Left cardiac atrium (tissue), 4 donors: ENCODE results near the gene HLX. TPM values are rescaled to one million over a fixed set of nuclear protein-coding genes. Genes with fewer than 3 reads are reported as not detected.

ENCODE experiments used
- ATAC-seq, 2 donors: fragments of 200-7000 bp; cut with Tn5 transposase; one replicate each; pipeline ENCODE4 v1.9.1; 2020; ENCODE audit warnings: mild to moderate bottlenecking in 2 of 2, moderate library complexity in 2 of 2
- DNase-seq: peaks from one replicate; pipeline ENCODE4 v3.0.0-alpha.2; 2020
- intact Hi-C, 2 donors: fragments of 100-400 bp; cut with DNase I; formaldehyde crosslinking; loops; one replicate each; pipeline versions ENCODE4 v1.14.1 to v1.15.1; 2022 to 2023
- total RNA-seq, 2 donors: library from RNA; stranded (reverse); fragmentation: NEBNext Ultra II Directional; extraction: Animal tissue kit (Norgen Biotek cat#: 25700); gene quantifications; one replicate each; pipeline ENCODE4 v1.2.1, GENCODE V29; 2021
- donor health status: DM: no; HTN: yes; CAD: no.
- donor health status: DM: no; HTN: yes; CAD: no; lungs with severe emphysema.
- donor health status: DM: yes; HTN: yes; CAD: no.
- donor health status: Dilated cardiomyopathy.

HLX gene
- total RNA-seq, 2 donors from 2014 or later: 4.5 to 10.7 TPM

DNA sequence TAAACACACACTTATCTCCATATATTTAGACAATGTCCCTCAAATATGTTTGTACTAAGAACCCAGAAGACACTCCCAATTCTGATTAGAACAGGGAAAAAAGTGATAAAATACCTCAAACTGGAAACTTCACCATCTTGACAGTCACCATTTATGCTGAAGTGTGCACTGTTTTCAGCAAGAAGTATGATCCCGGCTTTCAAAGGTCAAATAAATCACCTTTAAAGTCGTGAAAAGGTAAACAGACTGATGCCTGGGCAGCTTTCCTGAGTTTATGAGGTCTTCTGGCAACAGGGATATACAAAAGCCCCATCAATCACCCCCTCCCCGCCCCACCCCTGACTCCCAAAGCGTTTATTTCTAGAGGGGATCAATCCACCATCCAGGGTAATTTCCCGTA is 37.9 kb downstream of the HLX start:
- intact Hi-C loops: no loop called here
- no peak for ATAC-seq
- no peak for DNase-seq

DNA sequence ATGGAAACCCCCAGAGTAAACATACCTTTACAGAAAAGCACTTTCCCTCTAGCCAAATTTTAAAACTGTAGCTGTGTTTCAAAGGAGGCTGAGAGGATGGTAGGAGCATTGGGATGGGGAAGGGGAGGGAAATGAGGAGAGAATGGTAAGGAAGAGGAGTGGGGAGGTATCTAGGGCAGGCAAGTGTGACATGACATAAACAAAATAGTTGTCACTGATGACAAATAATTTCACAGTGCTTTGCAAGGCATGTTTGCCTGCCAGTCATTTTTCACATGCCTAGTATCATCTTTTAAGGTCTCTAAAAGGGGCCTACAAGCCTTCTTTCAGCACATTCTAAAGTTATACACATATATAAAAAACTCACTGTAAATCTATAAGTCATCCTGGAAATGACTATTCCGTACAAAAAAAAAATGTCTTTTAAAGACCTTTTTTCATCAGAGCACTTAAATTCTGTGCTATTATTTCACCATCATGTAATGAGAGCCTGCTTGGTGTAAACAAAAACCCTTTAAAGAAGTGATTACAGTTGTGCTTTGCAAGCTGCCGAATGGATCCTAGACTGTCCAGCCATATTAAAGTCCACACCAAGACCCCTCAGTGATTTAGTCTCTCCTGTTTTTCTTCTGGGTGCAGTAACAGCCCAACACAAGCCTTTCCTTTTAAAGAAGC is 38.4 kb downstream of the HLX start:
- intact Hi-C loops: no loop called here
- DNase-seq (no peak), ATAC-seq (no peak)

GRCh38 chr1:220918285-220918951 is 39.2 kb downstream of the HLX start:
- intact Hi-C loops: no loop called here
- DNase-seq (no peak), ATAC-seq (no peak)

DNA sequence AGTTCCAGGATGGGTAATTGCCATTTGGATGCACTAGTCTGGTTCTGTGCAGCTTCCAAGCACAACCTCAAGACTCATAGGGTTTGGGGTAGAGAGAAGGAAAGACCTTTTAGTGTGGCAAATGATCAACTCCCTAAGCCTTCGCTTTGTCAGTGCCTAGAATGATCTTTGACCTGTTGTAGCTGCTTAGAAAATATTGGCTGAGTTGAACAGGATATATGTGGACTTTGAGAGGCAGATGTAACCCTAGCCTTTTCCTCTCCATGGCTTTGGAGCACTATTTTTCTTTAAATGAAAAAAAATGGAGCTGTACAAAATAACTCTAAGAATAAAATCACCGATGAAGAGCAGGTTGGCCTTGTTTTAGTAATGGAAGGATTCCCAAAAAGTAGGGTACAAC is 41.7 kb downstream of the HLX start:
- intact Hi-C loops: no loop called here
- DNase-seq (no peak), ATAC-seq (no peak)

DNA sequence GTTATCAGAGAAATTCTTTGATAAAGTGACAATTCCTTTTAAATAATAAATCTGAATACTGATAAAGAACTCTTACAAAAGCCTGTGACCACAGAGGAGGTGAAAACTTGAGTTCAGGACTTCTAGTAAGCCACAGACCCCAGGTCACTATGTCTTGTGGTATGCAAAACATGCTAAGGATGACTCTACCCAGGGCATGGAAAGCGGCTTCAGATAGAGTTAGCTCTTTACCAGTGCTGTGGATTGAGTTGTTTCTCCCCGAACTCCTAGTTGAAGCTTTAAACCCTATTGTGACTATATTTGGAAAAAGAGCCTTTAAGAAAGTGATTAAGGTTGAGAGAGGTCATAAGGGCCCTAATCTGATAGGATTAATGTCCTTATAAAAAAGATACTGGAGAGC is 42.3 kb downstream of the HLX start:
- intact Hi-C loops: no loop called here
- no peak for DNase-seq
- no peak for ATAC-seq

DNA sequence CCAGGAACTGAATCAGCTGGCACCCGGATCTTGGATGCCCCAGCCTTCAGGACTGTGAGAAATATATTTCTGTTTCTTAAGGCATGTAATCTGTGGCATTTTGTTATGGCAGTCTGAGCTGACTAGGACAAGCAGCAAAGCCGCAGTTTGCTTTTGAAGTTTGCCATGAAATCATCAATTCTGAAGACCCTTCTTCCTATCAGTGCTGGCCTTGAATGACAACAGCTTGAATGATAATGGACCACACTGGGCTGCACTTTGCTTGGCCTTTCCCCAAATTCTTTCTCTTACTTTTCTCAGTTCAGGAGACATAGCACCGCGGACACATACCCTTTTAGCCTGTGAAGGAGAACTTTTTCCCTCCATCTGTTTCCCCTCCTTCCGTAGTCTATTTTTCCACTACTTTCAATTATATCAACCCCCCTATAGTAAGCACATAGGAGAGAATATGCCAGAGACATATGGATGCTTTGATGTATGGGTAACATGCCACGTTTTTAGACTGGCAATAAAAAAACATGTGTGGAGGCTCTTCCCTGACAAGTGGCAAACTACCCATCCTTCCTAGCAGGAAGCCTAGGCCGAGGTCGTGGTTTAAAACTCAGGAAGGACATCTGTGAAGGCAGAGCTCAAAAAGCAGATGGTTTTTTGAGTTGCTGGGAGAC is 42.9 kb downstream of the HLX start:
- intact Hi-C loops: no loop called here
- DNase-seq (no peak), ATAC-seq (no peak)

- no peak for DNase-seq
- intact Hi-C loops: no loop called here
- ATAC-seq: no peak
Measured at GRCh38 chr1:220922951-220923350, 43.7 kb downstream of the HLX start.

DNA sequence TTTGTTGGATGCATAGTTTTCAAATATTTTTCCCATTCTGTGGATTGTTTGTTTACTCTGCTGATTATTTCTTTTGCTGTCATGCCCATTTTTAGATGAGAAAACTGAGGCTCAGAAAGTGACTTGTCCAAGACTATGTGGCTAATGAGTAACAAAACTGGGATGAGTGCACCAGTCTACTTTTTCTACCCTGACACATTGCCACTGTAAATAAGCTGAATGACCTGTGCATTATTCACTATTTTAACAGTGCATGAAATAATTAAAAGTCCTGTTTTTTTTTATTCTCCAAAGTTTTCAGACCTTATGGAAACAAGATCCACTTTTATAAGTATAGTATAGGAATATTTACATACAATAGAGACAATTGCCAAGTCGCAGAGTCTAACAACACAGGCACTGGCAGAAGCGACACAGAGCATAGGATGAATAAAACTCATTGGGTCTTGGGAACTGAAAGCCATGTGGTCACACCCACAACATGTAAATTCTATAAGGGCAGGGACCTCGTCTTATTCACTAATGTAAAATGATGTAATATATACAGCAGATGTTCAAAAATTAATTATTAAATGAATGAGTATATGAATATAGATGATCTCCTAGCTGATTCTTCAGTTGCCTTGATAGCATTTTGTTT is 45.2 kb downstream of the HLX start:
- intact Hi-C loops: no loop called here
- DNase-seq (no peak), ATAC-seq (no peak)

DNA sequence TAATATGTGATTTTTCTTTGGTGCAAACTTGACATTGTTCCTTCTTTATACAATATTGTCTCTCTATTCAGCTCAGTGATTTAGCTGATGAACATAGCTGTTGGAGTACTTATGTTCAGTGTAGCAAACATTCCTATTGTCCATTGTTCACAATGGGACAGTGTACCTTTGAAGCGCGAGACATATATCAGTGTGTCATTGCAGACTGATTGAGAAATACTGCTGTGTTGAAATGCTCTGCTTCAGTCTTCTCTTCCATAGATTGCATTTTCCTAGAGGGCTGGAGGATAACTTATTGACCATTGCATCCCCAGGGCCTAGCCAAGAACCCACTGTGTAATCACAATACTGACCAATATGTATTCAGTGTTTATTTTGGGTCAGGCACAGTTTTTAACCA is 46.5 kb downstream of the HLX start:
- DNase-seq (no peak), ATAC-seq (no peak)
- intact Hi-C loops: no loop called here

- intact Hi-C loops: no loop called here
- DNase-seq (no peak), ATAC-seq (peak in 1 of 2 donors; percentile 27)
Measured at GRCh38 chr1:220926146-220926545, 46.9 kb downstream of the HLX start.

DNA sequence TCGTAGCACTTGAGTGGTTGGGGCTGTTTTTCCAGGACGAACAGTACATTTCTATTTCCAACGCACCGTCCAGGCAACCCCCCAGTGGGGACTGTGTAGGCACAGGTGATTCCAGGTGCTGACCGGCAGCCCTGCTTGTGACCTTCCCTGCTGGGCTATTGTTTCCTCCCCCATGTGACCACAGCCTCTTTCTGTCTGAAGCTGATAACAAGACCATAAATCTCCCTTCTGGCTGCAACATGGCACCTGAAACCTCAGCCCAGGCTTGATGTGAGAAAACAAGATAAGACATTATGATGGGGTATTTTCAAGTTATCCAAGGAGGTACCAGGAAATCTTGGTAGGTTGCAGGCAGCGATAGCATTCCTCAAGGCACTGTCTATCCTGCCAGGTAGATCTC is 48.2 kb downstream of the HLX start:
- intact Hi-C loops: no loop called here
- DNase-seq (no peak), ATAC-seq (no peak)

DNA sequence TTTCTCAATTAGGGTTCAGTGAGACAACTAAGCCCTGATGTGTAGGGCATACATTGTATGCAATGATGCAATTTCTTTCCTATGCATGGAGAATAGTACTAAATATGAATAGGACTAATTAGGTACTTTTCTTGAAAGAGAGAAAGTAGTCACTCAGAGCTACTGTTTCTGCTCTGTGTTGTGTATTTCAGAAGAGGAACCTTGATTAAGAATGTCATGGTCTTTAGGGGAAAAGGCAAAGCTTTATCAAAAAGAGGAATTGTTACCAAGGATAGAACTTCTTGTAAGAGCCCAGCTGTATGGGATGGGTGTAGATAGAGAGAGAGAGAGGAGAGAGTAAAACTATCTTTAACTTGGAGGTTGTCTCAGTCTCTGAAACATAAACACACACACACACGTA is 49.1 kb downstream of the HLX start:
- intact Hi-C loops: no loop called here
- ATAC-seq: no peak
- no peak for DNase-seq

GRCh38 chr1:220928725-220929300 is 49.6 kb downstream of the HLX start:
- intact Hi-C loops: no loop called here
- no peak for ATAC-seq
- no peak for DNase-seq

- intact Hi-C loops: no loop called here
- DNase-seq (no peak), ATAC-seq (no peak)
Measured at GRCh38 chr1:220929304-220929703, 50.1 kb downstream of the HLX start.

Other genes starting within 250 kb of the HLX start
- 10 to 100 TPM; 22.9 to 31.2 TPM for gene C1orf115, start 189.1 kb upstream of the HLX start, total RNA-seq
- 10 to 100 TPM; 28.7 to 32.7 TPM for gene MTARC2, start 131.1 kb upstream of the HLX start, total RNA-seq
- gene MTARC1, start 92.5 kb upstream of the HLX start, total RNA-seq: 10 to 100 TPM; 33.3 to 50.6 TPM